Activated T-cell treated with anti-CD3 and anti-CD28 coated beads for 1 hour (primary cell): ENCODE results near the gene GAS7.

Source experiments
- DNase-seq: peaks from one replicate; pipeline ENCODE4 v3.0.0-alpha.2; 2020; ENCODE audit warnings: low read depth

The GAS7 gene

DNA sequence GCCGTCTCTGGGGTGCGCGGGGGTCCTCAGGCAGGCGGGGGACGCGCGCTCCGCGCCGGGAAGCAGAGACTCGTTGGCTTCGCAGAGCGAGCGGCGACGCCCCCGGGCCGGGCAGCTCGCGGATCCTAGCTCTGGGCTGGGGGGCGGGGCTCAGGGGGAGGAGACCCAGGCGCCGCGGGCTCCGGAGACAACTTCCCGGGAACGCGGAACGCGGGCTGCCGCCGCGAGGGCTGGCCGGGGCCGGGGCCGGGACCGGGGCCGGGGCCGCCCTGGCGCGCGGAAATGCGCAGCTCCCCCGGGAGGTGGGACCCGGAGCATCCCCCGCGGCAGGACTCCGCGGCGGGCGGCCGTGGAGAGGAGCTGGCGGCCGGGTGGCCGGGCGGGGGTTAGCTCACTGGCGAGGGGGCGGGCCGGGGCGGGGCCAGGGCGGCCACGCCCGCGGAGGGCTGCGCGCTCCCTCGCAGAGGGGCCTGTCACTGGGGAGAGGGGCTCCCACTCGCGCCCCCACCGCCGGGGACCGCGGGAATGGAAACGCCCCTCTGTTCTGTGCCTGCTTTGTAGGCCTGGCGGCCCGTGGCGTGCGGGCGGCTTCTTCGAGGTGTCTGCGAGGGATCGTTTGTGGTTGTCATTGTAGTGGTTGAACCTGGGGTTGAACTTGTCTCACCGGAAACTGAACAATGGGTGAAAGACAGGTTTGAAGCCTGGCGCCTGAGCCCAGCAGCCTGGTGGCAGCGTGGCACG is at the start of gene GAS7:
Gene GAS7 (minus strand): TSS at position 98 of the 741 bp plus-strand sequence.
- DNase-seq, result no peak

DNA sequence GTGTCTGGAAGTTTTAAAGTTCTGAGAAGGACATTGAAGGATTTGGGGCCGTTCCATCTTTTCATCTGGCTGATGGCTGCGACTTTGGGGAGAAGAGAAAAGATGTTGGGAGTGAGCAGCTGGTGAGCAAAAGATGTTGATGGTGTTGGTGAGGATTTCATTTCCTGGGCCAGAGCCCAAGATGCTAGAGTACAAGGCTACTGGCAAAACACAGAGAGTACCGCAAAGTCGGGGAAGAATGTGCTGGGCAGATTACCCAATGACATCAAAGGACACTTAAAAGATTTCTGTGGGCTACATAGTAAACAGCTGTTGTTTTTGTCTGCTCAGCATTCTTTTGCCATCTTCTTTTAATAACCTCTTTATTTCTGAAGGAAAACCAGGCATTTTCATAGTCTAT is 49.4 kb upstream of the GAS7 start:
- no peak for DNase-seq

DNA sequence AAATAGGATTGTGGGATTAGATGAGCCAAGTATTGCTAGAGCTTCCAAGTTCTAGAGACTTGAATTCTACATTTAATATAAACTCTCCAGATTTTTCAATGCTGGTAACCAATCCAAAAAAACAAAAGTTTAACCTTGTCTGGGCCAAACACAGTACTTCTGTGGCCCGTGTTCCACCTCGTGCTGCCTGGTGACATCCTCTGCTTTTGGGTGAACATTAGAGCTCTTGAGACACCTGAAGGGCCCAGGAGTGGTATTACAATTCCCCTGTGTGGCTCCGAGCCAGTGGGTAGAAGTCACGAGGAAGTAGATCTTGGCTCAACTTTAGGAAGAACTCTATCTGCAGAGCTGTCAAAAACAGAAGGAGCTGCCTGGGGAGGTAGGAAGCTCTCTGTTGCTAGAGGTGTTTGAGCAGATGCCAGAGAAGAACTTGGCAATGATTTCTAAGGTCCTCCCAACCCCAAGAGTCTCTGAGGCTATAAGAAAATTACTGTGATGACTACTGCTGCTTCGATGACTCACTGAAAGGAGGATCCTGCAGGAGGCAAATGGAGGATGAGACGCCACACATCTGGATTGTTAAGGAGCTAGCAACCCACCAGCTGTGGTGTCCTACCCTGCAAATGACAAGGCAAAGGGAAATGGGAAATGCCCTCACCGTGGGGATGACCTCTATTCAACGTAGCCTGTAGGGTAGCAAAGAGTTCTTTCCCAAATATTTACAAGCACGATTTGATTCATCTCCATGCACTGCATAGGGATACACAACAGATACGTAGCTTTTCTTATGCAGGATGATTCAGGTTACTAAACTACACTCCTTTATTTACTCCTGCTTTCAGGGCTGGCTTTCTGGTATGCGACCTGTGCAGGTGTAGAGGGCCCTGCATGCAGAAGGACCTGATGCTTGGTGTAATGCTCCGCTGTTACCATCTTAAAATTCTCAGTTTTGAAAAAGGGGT is 45.8 kb upstream of the GAS7 start:
- no peak for DNase-seq

DNA sequence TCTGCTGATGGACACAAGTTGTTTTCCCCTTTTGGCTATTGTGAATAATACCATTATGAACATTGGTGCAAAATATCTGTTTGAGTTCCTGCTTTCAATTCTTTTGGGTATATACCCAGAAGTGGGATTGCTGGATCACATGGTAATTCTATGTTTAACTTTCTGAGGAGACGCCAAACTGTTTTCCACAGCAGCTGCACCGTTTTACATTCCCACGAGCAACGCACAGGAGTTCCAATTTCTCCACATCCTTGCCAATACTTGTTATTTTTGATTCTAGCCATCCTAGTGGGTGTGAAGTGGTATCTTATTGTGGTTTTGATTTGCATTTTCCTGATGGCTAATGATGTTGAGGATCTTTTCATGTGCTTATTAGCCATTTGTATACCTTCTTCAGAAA is 43.4 kb upstream of the GAS7 start:
- no peak for DNase-seq

DNA sequence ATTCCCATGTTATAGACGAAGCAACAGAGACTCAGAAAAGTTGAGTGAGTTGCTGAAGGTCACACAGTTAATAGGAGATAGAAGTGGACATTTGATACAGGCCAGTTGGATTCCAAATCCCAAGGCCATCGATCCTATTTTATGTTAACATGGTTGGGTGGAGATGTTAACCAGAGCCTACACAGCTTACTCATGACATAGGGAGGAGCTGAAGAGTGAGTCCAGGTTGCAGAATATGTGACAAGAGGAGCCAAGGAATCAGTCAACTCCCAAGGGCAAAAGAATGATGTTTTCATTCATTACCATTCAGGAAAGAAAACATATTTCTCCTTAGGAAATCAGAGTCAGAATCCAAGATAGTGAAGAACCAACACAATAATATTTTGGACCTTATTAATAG is 40.3 kb upstream of the GAS7 start:
- no peak for DNase-seq

DNA sequence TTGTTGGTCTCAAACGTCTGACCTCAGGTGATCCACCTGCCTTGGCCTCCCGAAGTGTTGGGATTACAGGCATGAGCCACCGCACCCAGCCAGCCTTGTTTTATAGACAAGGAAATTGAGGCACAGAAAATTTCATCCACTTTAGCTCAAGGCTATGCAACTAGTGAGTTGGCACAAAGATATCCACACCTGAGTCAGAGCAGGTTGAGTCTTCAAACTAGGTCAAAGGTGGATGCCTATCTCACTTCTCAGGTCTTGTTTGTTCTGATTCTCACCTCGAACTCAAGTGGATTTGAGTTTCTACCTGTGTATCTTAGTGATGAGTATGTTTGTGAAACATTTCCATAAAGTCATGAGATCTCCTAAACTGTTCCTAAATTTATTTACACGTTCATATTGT is 35.6 kb upstream of the GAS7 start:
- DNase-seq, result no peak

DNA sequence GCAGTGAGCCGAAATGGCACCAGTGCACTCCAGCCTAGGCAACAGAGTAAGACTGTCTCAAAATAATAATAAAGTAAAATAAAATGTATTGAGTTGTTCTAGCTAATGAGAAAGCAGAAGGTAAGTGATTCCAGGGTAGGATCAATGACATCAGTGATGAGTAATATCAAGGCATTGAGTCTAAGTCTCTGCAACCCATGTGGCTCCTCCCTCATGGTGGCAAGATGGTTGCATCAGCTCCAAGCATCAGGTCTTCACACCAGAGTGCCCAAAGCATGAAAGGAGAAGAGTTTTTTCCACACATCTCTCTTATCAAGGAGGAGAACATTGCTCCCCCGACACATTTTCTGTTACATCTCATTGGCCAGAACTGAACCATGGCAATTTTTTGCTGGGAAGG is 34.8 kb upstream of the GAS7 start:
- no peak for DNase-seq

DNA sequence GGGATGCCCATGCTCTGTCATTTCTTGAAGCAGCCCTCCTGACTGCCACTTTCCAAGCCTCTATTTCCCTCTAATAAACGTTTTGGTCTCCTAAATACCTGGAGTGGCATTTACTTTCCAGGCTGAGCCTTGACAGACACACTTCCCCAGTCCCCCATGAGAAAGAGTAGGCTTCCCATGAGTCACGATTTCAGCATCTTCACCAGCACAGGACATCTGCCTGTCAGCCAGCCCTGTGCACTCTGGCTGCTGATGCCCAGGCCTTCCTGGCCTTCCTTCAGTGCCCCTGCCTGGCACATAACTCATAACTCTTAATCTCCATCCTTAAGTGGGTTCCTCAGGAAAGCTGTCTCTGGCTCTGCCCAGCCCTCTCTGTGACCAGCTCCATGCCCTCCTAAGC is 30.8 kb upstream of the GAS7 start:
- no peak for DNase-seq

DNA sequence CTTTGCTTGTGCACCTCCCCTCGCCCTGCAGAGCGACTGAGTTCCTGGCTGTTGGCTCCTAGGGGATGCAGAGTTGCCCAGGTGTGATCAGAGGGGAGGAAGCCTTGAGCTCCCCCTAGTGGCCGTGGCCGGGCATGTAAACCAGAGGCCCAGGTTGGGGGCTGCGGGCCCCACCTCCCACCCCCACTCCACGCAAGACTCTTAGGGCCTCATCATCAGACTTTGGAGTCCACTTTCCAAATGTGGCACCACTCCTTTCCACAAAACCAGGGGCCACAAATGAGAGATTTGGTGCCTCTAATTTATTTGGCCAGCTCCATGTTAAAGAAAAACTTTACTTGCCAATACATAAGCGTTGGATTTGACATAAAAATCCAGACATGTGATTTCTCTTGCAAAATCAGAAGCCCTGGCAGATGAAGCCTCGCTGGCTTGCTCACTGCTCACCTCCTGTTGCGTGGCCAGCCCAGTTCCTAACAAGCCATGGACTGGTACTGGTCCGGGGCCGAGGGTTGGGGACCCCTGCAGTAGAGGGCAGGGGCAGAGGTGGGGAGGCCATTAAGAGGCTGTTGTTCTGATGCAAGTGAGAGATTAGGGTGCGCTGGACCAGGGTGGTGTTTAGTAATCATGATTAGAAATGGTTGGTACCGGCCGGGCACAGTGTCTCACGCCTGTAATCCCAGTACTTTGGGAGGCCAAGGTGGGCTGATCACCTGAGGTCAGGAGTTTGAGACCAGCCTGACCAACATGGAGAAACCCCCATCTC is 28.7 kb upstream of the GAS7 start:
- DNase-seq, result peak; percentile 28

DNA sequence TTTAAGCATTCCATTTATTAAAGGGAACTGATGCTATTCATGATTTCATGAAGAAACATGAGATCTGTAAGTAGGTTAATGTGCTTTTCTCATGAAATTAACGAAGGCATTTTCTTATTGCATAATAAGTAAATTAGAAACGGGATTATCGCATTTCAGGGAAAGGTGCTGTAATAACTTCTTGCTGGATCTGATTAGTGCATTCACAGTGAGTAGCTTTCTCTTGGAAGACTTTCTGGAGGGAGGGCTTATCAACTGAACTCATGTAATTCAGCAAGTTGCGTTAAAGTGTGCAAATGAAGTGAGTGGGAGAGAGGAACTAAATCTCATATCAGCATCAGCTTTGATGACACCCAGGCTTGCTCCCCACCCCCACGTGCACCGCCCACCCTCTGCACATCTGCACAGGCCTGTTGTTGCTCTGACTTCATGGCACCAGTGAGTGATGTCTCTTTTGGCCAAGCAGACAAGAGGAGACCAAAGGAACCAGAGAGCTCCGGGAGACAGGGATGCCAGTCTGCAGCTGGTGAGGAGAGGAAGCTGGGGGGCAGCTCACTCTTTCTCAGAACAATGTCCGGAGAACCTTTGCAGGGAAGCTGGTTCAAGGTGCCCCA is 26.3 kb upstream of the GAS7 start:
- DNase-seq, result no peak

DNA sequence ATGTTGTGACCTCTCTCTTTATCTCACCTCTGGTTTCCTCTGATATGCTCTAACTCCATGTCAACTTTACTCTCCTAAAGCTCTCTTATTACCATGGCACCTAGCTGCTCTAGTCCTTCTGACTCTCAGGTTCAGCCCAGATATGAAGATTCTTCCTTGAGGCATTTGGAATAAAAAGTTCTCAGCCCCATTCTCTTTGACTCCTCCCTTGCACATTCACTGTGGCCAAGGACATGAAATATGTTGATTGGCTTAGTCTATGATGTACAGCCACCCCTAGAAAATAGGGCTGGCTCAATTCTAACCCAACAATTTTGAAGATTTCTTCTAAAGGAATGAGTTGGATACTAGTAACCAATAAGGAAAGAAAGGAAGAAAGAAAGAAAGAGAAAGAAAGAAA is 20.8 kb upstream of the GAS7 start:
- no peak for DNase-seq

DNA sequence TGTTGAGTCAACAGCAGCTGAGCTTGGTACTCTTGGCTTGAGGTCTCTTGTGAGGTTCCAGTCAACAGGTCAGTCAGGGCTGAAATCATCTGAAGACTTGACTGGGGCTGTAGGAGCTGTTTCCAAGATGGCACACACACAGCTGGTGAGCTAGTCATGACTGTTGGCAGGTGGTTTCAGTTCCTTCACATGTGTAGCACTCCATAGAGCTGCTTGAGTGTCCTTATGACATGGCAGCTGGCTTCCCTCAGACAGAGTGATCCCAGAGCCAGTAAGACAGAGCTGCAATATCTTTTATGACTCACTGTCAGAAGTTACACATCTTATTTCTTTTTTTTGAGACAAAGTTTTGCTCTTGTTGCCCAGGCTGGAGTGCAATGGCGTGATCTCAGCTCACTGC is 19.5 kb upstream of the GAS7 start:
- DNase-seq, result no peak

DNA sequence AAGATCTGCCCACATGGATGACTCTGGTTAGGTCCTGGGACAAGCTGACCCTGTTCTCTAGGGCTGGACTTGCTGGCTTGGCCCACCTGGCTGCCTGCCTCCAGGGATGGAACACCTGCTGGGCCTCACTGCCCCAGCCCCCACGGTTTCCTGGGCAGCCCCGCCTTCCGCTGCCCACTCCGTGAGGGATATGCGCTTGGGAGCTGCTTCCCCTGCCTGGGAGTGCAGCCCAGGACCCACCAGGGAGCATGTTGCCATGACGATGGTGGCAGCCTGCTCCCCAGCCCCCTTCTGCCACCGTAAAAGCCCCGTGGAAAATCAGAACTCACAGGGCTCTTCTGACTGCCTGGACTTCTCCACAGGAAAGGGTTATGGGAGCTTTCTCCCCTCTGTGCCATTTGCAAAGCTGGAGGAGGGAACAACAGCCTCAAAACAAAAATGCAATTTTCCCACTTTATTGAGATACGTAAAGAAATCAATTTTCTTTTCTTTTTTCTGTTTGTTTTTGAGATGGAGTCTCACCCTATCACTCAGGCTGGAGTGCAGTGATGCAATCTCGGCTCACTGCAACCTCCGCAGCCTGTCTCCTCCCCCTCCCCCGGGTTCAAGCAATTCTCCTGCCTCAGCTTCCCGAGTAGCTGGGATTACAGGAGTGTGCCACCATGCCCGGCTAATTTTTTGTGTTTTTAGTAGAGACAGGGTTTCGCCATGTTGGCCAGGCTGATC is 18.0 kb upstream of the GAS7 start:
- DNase-seq, result no peak

DNA sequence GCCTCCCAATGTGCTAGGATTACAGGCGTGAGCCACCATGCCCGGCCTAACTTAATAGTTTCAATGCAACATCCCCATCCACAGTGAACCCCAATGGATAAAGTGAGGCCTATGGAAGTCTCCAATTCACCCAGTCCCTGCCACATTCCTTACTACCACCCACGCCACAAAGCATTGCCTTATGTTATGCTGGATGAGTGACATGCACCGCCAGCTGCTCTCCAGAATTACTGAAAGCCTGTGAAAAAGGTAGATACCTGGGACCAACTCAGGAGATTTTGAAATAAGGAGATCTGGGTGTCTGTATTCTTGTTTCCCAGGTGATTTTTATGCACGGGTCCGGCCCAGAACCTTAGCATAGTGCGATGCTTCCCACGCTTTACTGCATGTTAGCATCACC is 16.9 kb upstream of the GAS7 start:
- no peak for DNase-seq

DNA sequence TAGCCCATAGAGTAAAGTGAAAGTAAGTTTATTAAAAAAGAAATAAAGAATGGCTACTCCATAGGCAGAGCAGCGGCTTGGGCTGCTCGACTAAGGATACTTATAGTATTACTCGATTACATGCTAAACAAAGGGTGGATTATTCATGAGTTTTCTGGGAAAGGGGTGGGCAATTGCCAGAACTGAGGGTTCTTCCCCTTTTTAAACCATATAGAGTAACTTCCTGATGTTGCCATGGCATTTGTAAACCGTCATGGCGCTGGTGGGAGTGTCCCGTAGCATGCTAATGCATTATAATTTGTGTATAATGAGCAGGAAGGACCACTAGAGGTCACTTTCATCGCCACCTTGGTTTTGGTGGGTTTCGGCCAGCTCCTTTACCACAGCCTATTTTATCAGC is 13.3 kb upstream of the GAS7 start:
- DNase-seq, result no peak

DNA sequence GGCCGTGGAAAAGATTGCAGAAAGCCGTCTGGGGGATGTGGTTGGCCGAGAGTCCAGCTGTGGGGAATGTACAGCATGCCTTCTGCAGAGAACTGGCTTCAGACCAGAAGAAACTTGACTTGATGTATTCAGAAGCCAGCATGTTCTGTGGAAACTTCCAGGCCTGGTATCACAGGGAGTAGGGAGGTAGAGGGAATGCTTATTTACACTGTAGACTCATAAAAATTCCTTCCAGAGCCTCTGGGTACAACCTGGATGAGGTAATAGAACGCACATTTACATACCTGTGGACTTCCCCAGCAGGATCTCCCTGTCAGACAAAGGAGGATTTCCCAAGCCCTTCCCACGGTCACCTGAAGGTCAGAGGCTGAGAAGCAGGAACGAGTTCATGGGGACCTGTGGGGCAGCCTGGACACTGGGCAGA is 11.8 kb upstream of the GAS7 start:
- DNase-seq, result no peak

DNA sequence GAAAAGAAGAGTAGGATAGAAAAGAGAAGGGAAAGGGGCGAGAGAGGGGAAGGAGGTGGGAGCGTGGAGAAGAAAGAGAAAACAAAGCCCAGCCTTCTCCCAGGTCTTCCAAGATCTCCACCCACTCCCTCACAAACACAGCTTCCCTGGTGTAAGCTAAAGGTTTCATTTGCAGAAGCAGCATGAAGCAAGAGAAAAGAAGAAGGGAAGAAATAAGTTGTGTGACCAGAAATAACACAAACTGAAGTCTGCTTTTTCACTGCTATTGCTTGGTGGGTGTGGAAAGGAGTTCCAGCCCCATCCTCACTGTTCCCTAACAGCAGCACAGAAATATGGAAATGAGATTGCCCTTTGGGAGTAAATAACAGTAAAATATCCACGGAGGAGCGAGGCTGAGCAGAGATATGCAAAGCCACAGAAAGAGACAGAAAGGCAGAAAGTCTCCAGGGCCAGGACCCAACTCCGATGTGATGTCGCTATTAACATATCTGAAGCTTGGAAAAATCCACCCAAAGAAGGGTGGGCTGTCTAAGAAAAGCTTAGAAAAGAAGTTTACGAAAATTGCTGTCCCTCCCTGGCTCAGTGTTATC is 10.3 kb upstream of the GAS7 start:
- no peak for DNase-seq

DNA sequence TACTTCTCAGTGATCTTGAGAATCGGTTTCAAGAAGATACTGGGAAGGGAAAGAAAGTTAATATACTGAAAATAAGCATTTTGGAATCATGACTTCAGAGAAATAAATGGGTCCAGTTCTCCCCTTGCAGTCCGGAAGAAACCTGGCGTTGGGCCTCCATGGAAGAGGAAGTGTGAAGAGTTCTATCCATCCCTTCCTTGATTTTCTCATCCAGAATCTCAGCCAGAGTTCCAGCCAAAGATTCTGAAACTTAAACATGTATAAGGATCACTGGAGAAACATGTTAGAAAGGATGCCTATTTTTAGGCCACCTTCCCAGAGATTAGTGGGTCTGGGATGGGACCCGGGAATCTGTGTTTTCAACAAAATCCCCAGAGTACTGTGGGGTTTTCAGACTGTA is 8.7 kb upstream of the GAS7 start:
- DNase-seq, result no peak

DNA sequence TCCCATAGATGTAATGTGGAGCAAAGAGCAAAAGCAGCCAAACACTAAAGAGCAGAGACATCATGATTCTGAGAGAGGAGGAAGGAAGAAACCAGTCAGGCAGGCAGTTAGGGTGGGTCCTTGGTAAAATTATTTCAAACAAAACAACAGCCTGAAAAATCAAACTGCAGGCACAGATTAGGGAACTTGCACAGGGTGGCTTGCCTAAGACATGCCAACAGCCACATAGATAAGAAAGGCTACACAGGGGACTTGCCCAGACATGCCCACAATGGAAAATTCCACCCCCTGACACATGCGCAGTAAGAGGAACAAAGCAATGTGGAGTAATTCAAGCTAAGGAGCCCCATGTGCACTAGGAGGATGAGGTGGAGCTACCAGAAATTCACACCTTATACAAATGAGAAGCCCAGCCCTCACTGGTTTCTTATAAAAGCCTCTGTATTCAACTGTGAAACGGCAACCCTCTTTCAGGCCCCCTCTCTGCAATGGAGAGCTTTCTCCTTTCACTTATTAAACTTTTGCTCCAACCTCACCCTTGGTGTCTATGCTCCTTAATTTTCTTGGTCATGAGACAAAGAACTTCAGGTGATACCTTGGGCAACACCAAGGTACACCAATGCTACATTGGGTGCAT is 7.3 kb upstream of the GAS7 start:
- no peak for DNase-seq

DNA sequence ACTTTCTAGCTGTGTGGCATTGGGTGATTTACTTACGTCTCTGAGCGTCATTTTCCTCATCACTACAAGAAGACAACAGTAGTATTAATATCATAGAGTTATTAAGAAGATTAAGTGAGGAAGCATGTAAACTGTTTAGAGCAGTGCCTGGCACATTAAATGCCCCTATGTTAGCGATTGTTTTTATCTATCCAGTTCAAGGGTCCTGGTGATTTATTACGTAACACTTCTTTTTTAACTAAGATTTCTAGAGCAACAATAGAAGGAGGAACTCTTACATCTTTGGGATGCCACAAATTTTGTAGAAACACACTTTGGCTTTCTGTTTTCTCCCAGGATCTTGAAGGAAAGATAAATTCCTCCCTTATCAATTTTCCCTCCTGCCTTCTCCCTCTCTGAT is 3.3 kb upstream of the GAS7 start:
- no peak for DNase-seq

DNA sequence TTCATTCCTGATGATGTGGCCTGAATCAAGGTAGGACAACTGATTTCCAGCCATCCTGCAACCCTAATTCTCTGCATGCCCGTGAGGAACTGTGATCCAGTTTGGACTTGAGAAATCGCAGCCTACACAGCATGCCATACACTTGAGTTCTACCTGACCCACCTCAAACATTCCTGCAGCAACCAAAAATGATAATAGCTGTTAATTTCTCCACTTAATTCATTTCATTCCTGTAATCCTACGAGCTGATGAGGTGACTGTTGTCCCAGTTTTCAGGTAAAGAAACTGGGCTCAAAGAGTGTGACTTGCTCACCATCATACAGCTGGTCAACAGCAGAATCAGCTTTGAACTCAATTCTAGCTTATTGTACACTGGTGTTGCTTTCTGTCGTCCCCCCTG is 2.2 kb upstream of the GAS7 start:
- no peak for DNase-seq
